ENCODE results near the gene SLC25A51. TPM values are rescaled to one million over a fixed set of nuclear protein-coding genes. Genes with fewer than 3 reads are reported as not detected.

The SLC25A51 gene
- total and polyA plus RNA-seq, 2 donors, result 8.6 to 20.4 TPM

GRCh38 chr9:37947471-37947870, 43.5 kb upstream of the SLC25A51 start:
- Histone ChIP-seq H3K27me3 (ENCODE audit: control insufficient read depth in 2 of 2, insufficient read depth in 1 of 2, low read length in 1 of 2) (no peaks in the 10 kb centered on the region), H3K4me3 (ENCODE audit: low read length in 2 of 2) (no peak overlapping the region), H3K9me3 (ENCODE audit: control insufficient read depth in 2 of 2, insufficient read depth in 1 of 2, low read length in 1 of 2) (no peaks in the 10 kb centered on the region), H3K36me3 (ENCODE audit: control insufficient read depth in 2 of 2, insufficient read depth in 2 of 2, low read length in 1 of 2) (peaks cover 0 to 4% of the 10 kb centered on the region in 2 donors), H3K27ac (ENCODE audit: low read depth in 1 of 2, low read length in 1 of 2) (no peak overlapping the region), H3K4me1 (ENCODE audit: control insufficient read depth in 2 of 2, insufficient read depth in 2 of 2, low read length in 2 of 2) (peaks cover 0 to 12% of the 10 kb centered on the region in 2 donors)
- WGBS, result 95% methylated on average over 7 of the region's 7 CpGs
- no peak for DNase-seq (ENCODE audit: low read depth in 6 of 9, low spot score in 9 of 9)

- WGBS, result over 99% methylated on average over 7 of the region's 7 CpGs
- H3K4me3 ChIP-seq (ENCODE audit: low read length in 2 of 2), result no peak overlapping the region
- H3K27me3 ChIP-seq (ENCODE audit: control insufficient read depth in 2 of 2, insufficient read depth in 1 of 2, low read length in 1 of 2), result no peaks in the 10 kb centered on the region
- peaks cover 0 to 12% of the 10 kb centered on the region in 2 donors for H3K4me1 ChIP-seq (ENCODE audit: control insufficient read depth in 2 of 2, insufficient read depth in 2 of 2, low read length in 2 of 2)
- no peak for DNase-seq (ENCODE audit: low read depth in 6 of 9, low spot score in 9 of 9)
- H3K36me3 ChIP-seq (ENCODE audit: control insufficient read depth in 2 of 2, insufficient read depth in 2 of 2, low read length in 1 of 2), result peaks cover 0 to 4% of the 10 kb centered on the region in 2 donors
- no peaks in the 10 kb centered on the region for H3K9me3 ChIP-seq (ENCODE audit: control insufficient read depth in 2 of 2, insufficient read depth in 1 of 2, low read length in 1 of 2)
- no peak overlapping the region for H3K27ac ChIP-seq (ENCODE audit: low read depth in 1 of 2, low read length in 1 of 2)
Measured at GRCh38 chr9:37946971-37947370, 43.0 kb upstream of the SLC25A51 start.

- Histone ChIP-seq H3K27ac (ENCODE audit: low read depth in 1 of 2, low read length in 1 of 2) (no peak overlapping the region), H3K27me3 (ENCODE audit: control insufficient read depth in 2 of 2, insufficient read depth in 1 of 2, low read length in 1 of 2) (no peaks in the 10 kb centered on the region), H3K9me3 (ENCODE audit: control insufficient read depth in 2 of 2, insufficient read depth in 1 of 2, low read length in 1 of 2) (no peaks in the 10 kb centered on the region), H3K36me3 (ENCODE audit: control insufficient read depth in 2 of 2, insufficient read depth in 2 of 2, low read length in 1 of 2) (peaks cover 0 to 4% of the 10 kb centered on the region in 2 donors), H3K4me3 (ENCODE audit: low read length in 2 of 2) (no peak overlapping the region), H3K4me1 (ENCODE audit: control insufficient read depth in 2 of 2, insufficient read depth in 2 of 2, low read length in 2 of 2) (peaks cover 0 to 12% of the 10 kb centered on the region in 2 donors)
- no peak for DNase-seq (ENCODE audit: low read depth in 6 of 9, low spot score in 9 of 9)
- 97% methylated on average over 8 of the region's 8 CpGs for WGBS
Measured at GRCh38 chr9:37946041-37946440, 42.1 kb upstream of the SLC25A51 start.

- H3K4me1 ChIP-seq (ENCODE audit: control insufficient read depth in 2 of 2, insufficient read depth in 2 of 2, low read length in 2 of 2), result peaks cover 0 to 12% of the 10 kb centered on the region in 2 donors
- WGBS, result 94% methylated on average over 9 of the region's 9 CpGs
Measured at GRCh38 chr9:37944671-37945481, 40.9 kb upstream of the SLC25A51 start.

GRCh38 chr9:37944266-37944650, 40.3 kb upstream of the SLC25A51 start:
- no peak overlapping the region for H3K27ac ChIP-seq (ENCODE audit: low read depth in 1 of 2, low read length in 1 of 2)
- no peaks in the 10 kb centered on the region for H3K9me3 ChIP-seq (ENCODE audit: control insufficient read depth in 2 of 2, insufficient read depth in 1 of 2, low read length in 1 of 2)
- peaks cover 0 to 12% of the 10 kb centered on the region in 2 donors for H3K4me1 ChIP-seq (ENCODE audit: control insufficient read depth in 2 of 2, insufficient read depth in 2 of 2, low read length in 2 of 2)
- no peak overlapping the region for H3K4me3 ChIP-seq (ENCODE audit: low read length in 2 of 2)
- H3K36me3 ChIP-seq (ENCODE audit: control insufficient read depth in 2 of 2, insufficient read depth in 2 of 2, low read length in 1 of 2), result peaks cover 0 to 4% of the 10 kb centered on the region in 2 donors
- DNase-seq (ENCODE audit: low read depth in 6 of 9, low spot score in 9 of 9), result no peak
- WGBS, result 87% methylated on average over 7 of the region's 7 CpGs
- no peaks in the 10 kb centered on the region for H3K27me3 ChIP-seq (ENCODE audit: control insufficient read depth in 2 of 2, insufficient read depth in 1 of 2, low read length in 1 of 2)

More at GRCh38 chr9:37944671-37945481, 40.9 kb upstream of the SLC25A51 start:
- no peak for DNase-seq (ENCODE audit: low read depth in 6 of 9, low spot score in 9 of 9)
- Histone ChIP-seq H3K27me3 (ENCODE audit: control insufficient read depth in 2 of 2, insufficient read depth in 1 of 2, low read length in 1 of 2) (no peaks in the 10 kb centered on the region), H3K36me3 (ENCODE audit: control insufficient read depth in 2 of 2, insufficient read depth in 2 of 2, low read length in 1 of 2) (peaks cover 0 to 4% of the 10 kb centered on the region in 2 donors), H3K4me3 (ENCODE audit: low read length in 2 of 2) (no peak overlapping the region), H3K9me3 (ENCODE audit: control insufficient read depth in 2 of 2, insufficient read depth in 1 of 2, low read length in 1 of 2) (no peaks in the 10 kb centered on the region), H3K27ac (ENCODE audit: low read depth in 1 of 2, low read length in 1 of 2) (no peak overlapping the region)

- H3K27me3 ChIP-seq (ENCODE audit: control insufficient read depth in 2 of 2, insufficient read depth in 1 of 2, low read length in 1 of 2), result no peaks in the 10 kb centered on the region
- H3K4me1 ChIP-seq (ENCODE audit: control insufficient read depth in 2 of 2, insufficient read depth in 2 of 2, low read length in 2 of 2), result peaks cover 0 to 12% of the 10 kb centered on the region in 2 donors
- no peak for DNase-seq (ENCODE audit: low read depth in 6 of 9, low spot score in 9 of 9)
- no peak overlapping the region for H3K4me3 ChIP-seq (ENCODE audit: low read length in 2 of 2)
- no peaks in the 10 kb centered on the region for H3K9me3 ChIP-seq (ENCODE audit: control insufficient read depth in 2 of 2, insufficient read depth in 1 of 2, low read length in 1 of 2)
- WGBS, result 94% methylated on average over 12 of the region's 12 CpGs
- H3K36me3 ChIP-seq (ENCODE audit: control insufficient read depth in 2 of 2, insufficient read depth in 2 of 2, low read length in 1 of 2), result peaks cover 0 to 4% of the 10 kb centered on the region in 2 donors
- no peak overlapping the region for H3K27ac ChIP-seq (ENCODE audit: low read depth in 1 of 2, low read length in 1 of 2)
Measured at GRCh38 chr9:37943345-37944265, 39.7 kb upstream of the SLC25A51 start.

- Histone ChIP-seq H3K27me3 (ENCODE audit: control insufficient read depth in 2 of 2, insufficient read depth in 1 of 2, low read length in 1 of 2) (no peaks in the 10 kb centered on the region), H3K27ac (ENCODE audit: low read depth in 1 of 2, low read length in 1 of 2) (no peak overlapping the region), H3K4me1 (ENCODE audit: control insufficient read depth in 2 of 2, insufficient read depth in 2 of 2, low read length in 2 of 2) (peaks cover 0 to 12% of the 10 kb centered on the region in 2 donors), H3K9me3 (ENCODE audit: control insufficient read depth in 2 of 2, insufficient read depth in 1 of 2, low read length in 1 of 2) (no peaks in the 10 kb centered on the region), H3K4me3 (ENCODE audit: low read length in 2 of 2) (no peak overlapping the region), H3K36me3 (ENCODE audit: control insufficient read depth in 2 of 2, insufficient read depth in 2 of 2, low read length in 1 of 2) (peaks cover 0 to 4% of the 10 kb centered on the region in 2 donors)
- DNase-seq (ENCODE audit: low read depth in 6 of 9, low spot score in 9 of 9), result no peak
- 96% methylated on average over 12 of the region's 12 CpGs for WGBS
Measured at GRCh38 chr9:37942621-37943344, 38.9 kb upstream of the SLC25A51 start.

GRCh38 chr9:37941253-37941652, 37.3 kb upstream of the SLC25A51 start:
- no peak overlapping the region for H3K4me3 ChIP-seq (ENCODE audit: low read length in 2 of 2)
- H3K4me1 ChIP-seq (ENCODE audit: control insufficient read depth in 2 of 2, insufficient read depth in 2 of 2, low read length in 2 of 2), result peaks cover 0 to 12% of the 10 kb centered on the region in 2 donors
- H3K36me3 ChIP-seq (ENCODE audit: control insufficient read depth in 2 of 2, insufficient read depth in 2 of 2, low read length in 1 of 2), result no peaks in the 10 kb centered on the region
- no peaks in the 10 kb centered on the region for H3K27me3 ChIP-seq (ENCODE audit: control insufficient read depth in 2 of 2, insufficient read depth in 1 of 2, low read length in 1 of 2)
- DNase-seq (ENCODE audit: low read depth in 6 of 9, low spot score in 9 of 9), result no peak
- 98% methylated on average over 2 of the region's 2 CpGs for WGBS
- no peak overlapping the region for H3K27ac ChIP-seq (ENCODE audit: low read depth in 1 of 2, low read length in 1 of 2)
- H3K9me3 ChIP-seq (ENCODE audit: control insufficient read depth in 2 of 2, insufficient read depth in 1 of 2, low read length in 1 of 2), result no peaks in the 10 kb centered on the region
